Ovary (tissue), 9 donors: Measurements from ENCODE around the gene FBXL15. TPM values are rescaled to one million over a fixed set of nuclear protein-coding genes. Genes with fewer than 3 reads are reported as not detected.
A peak's percentile ranks its signal among the peaks of the same experiment; 100 is the strongest.

Experiments
- DNase-seq, 5 donors: peaks; one replicate each; pipeline ENCODE4 v3.0.0-alpha.2; 2019 to 2020
- H3K27ac ChIP-seq, 2 donors: fragments of 200-600 bp; one replicate each; pipeline versions ENCODE4 v1.5.1 to v1.8.0; 2019 to 2022
- H3K27me3 ChIP-seq: fragments of 200-600 bp; one replicate; pipeline ENCODE4 v1.8.0; 2022
- H3K36me3 ChIP-seq: fragments of 200-600 bp; sonication (generic); one replicate; pipeline ENCODE4 v1.5.1; 2019
- H3K4me1 ChIP-seq: one replicate; pipeline ENCODE4 v1.8.1; 2013; ENCODE audit warnings: mild to moderate bottlenecking, moderate library complexity; ENCODE audit not compliant: insufficient read depth
- H3K4me3 ChIP-seq: fragments of 200-600 bp; sonication (generic); one replicate; pipeline ENCODE4 v1.5.1; 2017
- H3K9me3 ChIP-seq, 2 donors: fragments of 200-600 bp in 1 of 2; sonication (generic) in 1 of 2; one replicate each; pipeline versions ENCODE4 v1.5.1 to v1.8.1; 2013 to 2019; ENCODE audit warnings: mild to moderate bottlenecking in 1 of 2, moderate library complexity in 1 of 2
- EP300 ChIP-seq: sonication (generic); formaldehyde crosslinking; IDR thresholded peaks from one replicate; pipeline ENCODE4 v1.6.1; 2017; ENCODE audit warnings: antibody characterized with exemption
- POLR2A ChIP-seq: fragments of 450-650 bp; IDR thresholded peaks from one replicate; pipeline ENCODE4 v1.6.1; 2017; ENCODE audit warnings: antibody characterized with exemption, mild to moderate bottlenecking, moderate library complexity
- WGBS, 3 donors: extraction: QIAGEN DNeasy Blood & Tissue Kit in 1 of 3; methylation state at CpG; one replicate each; pipeline versions ENCODE4 v1.1.5 to v1.1.7; 2013 to 2017; 5-methylcytosine and 5-hydroxymethylcytosine counted together
- intact Hi-C, 4 donors: fragments of 100-400 bp; cut with DNase I; formaldehyde crosslinking; loops; one replicate each; pipeline versions ENCODE4 v1.11.0 to v1.15.1; 2022 to 2023
- polyA plus RNA-seq, 2 donors: library from polyadenylated mRNA; stranded (reverse); fragments of 200-250 nt in 1 of 2; fragments of 350-450 nt in 1 of 2; fragmentation: Illumina TruSeq in 1 of 2; extraction: RNeasy Lipid Tissue Mini Kit (QIAGEN cat#74804) in 1 of 2; gene quantifications; one replicate each; pipeline ENCODE4 v1.2.3, GENCODE V29; 2013 to 2014
- total RNA-seq, 7 donors: library from RNA; depleted of rRNA in 2 of 7; stranded (reverse); fragments of >200 nt in 2 of 7; fragmentation: NEBNext Ultra II Directional in 3 of 7; extraction: Animal tissue kit (Norgen Biotek cat#: 25700) in 3 of 7; gene quantifications; one replicate each; pipeline versions ENCODE4 v1.1.0 to v1.2.4, GENCODE V29; 2016 to 2023
- TF ChIP-seq, protein P1 (sequence below), 3 donors: fragments of 450-650 bp in 2 of 3; fragments of 200-600 bp in 1 of 3; IDR thresholded peaks; one replicate each; pipeline versions ENCODE4 v1.5.1 to v1.8.0; 2016 to 2022; ENCODE audit warnings: antibody characterized with exemption in 3 of 3, mild to moderate bottlenecking in 1 of 3
- donor health status: DM: no; HTN: no; CAD: no; lungs with moderate emphysema.
- donor health status: DM: no; HTN: no; CAD: no.
- donor health status: Bipolar disorder and iron deficiency.
- donor health status: DM: yes; HTN: yes; CAD: no.
- donor health status: DM: no; HTN: no; CAD: no.
- donor health status: DM: yes; HTN: yes; CAD: no.

FBXL15 gene
- total and polyA plus RNA-seq, 9 donors: 0.25 to 31.1 (median 19.2) TPM

DNA sequence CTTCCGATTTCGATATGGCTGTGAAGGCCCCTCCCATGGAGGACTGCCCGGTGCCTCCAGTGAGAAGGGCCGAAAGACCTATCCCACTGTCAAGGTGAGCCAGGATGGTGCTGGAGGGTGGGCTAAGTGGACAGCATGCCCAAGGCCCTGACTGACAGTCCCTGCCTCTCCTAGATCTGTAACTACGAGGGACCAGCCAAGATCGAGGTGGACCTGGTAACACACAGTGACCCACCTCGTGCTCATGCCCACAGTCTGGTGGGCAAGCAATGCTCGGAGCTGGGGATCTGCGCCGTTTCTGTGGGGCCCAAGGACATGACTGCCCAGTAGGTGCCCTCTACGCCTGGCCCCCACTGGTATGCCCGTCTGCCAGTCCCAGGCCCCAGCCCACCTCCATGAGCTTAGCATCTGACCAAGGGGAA, 23.9 kb upstream of the FBXL15 start:
- no peak overlapping the region for H3K4me3 ChIP-seq
- H3K4me1 ChIP-seq: peaks cover 11% of the 10 kb centered on the region

DNA sequence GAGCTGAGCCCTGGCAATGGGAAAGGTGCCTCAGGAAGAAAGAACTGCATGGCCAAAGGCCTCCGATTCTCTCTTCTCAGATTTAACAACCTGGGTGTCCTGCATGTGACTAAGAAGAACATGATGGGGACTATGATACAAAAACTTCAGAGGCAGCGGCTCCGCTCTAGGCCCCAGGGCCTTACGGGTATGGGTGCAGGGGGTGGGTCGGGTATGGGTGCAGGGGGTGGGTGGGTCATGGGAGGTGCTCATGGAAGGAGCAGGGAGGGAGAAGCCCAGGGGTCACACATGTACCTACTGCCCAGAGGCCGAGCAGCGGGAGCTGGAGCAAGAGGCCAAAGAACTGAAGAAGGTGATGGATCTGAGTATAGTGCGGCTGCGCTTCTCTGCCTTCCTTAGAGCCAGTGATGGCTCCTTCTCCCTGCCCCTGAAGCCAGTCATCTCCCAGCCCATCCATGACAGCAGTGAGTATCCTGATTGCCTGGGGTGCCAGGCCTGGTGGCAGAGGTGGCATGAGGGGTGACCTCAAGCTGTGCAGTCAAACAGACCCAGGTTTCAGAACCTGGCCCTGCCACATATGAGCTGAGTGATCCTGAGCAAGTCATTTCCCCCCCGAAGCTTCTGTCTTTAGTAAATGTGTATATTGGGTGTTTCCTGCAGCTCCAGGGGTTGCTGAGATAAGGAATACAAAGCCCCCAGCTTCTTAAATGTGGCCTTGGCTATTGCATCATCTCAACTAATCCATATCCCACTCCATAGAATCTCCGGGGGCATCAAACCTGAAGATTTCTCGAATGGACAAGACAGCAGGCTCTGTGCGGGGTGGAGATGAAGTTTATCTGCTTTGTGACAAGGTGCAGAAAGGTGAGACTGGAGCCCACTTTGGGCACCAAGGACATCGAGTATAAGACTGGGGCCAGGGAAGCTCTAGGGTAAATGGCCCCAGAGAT, 23.1 kb upstream of the FBXL15 start:
- intact Hi-C loops: loop anchor here in 1 of 4 donors (5.0 to 10.0 kb wide), 2 partner anchors 85 to 187 kb away; no protein-coding TSS in a partner anchor
- Histone ChIP-seq H3K27me3 (no peaks in the 10 kb centered on the region), H3K27ac (no peak overlapping the region), H3K36me3 (no peaks in the 10 kb centered on the region), H3K4me3 (no peak overlapping the region), H3K4me1 (peaks cover 11% of the 10 kb centered on the region), H3K9me3 (no peaks in the 10 kb centered on the region)
- TF ChIP-seq POLR2A: no peak
- TF ChIP-seq EP300: no peak
- TF ChIP-seq, protein P1, sequence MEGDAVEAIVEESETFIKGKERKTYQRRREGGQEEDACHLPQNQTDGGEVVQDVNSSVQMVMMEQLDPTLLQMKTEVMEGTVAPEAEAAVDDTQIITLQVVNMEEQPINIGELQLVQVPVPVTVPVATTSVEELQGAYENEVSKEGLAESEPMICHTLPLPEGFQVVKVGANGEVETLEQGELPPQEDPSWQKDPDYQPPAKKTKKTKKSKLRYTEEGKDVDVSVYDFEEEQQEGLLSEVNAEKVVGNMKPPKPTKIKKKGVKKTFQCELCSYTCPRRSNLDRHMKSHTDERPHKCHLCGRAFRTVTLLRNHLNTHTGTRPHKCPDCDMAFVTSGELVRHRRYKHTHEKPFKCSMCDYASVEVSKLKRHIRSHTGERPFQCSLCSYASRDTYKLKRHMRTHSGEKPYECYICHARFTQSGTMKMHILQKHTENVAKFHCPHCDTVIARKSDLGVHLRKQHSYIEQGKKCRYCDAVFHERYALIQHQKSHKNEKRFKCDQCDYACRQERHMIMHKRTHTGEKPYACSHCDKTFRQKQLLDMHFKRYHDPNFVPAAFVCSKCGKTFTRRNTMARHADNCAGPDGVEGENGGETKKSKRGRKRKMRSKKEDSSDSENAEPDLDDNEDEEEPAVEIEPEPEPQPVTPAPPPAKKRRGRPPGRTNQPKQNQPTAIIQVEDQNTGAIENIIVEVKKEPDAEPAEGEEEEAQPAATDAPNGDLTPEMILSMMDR (IDR thresholded peaks at IDR 0.05): no peak
- DNase-seq: peak in 1 of 5 donors; percentile 8
- 88 to 90% (median 89%) methylated on average over 14 of the region's 14 CpGs for WGBS, 3 donors

More for the DNA sequence above, 23.9 kb upstream of the FBXL15 start:
- no peaks in the 10 kb centered on the region for H3K36me3 ChIP-seq
- H3K9me3 ChIP-seq: no peaks in the 10 kb centered on the region
- intact Hi-C loops: loop anchor here in 1 of 4 donors (5.0 to 10.0 kb wide), 2 partner anchors 86 to 188 kb away; no protein-coding TSS in a partner anchor
- DNase-seq: peak in 1 of 5 donors; percentile 7
- TF ChIP-seq, protein P1 (IDR thresholded peaks at IDR 0.05): no peak
- no peak for TF ChIP-seq POLR2A
- TF ChIP-seq EP300: no peak
- WGBS, 3 donors: 79 to 80% (median 79%) methylated on average over 12 of the region's 12 CpGs
- H3K27me3 ChIP-seq: no peaks in the 10 kb centered on the region
- peak overlapping the region in 1 of 2 donors; percentile 97 for H3K27ac ChIP-seq

DNA sequence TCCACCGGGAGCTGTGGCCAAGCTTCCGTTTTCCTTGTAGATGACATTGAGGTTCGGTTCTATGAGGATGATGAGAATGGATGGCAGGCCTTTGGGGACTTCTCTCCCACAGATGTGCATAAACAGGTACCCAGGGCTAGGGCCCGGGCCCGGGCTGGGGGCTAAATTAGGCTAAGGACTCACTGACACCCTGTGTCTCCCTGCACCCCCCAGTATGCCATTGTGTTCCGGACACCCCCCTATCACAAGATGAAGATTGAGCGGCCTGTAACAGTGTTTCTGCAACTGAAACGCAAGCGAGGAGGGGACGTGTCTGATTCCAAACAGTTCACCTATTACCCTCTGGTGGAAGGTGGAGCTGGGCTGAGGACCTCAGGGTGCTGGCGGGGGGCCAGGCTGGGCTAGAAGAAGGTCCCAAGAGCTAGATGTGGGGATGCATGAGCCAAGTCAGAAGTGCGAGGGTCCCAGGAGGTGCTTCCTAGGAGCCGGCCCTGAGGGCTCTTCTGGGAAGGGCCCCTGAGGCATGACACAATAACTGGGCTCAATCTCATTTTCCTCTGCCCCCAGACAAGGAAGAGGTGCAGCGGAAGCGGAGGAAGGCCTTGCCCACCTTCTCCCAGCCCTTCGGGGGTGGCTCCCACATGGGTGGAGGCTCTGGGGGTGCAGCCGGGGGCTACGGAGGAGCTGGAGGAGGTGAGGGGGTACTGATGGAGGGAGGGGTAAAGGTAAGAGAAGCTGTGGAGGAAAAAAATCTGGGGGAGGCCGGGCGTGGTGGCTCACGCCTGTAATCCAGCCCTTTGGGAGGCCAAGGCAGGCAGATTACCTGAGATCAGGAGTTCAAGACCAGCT, 22.2 kb upstream of the FBXL15 start:
- Histone ChIP-seq H3K9me3 (no peaks in the 10 kb centered on the region), H3K27me3 (no peaks in the 10 kb centered on the region), H3K4me3 (no peak overlapping the region), H3K4me1 (peaks cover 11% of the 10 kb centered on the region), H3K27ac (peak overlapping the region; percentile 90 to 92), H3K36me3 (no peaks in the 10 kb centered on the region)
- 81 to 83% (median 83%) methylated on average over 21 of the region's 21 CpGs for WGBS, 3 donors
- peak in 2 of 5 donors; percentile 17 to 51 for DNase-seq
- TF ChIP-seq POLR2A: no peak
- no peak for TF ChIP-seq EP300
- TF ChIP-seq, protein P1 (IDR thresholded peaks at IDR 0.05): no peak
- intact Hi-C loops: loop anchor here in 1 of 4 donors (5.0 to 10.0 kb wide), 2 partner anchors 84 to 186 kb away; no protein-coding TSS in a partner anchor
